Stimulated activated CD4-positive, alpha-beta T cell treated with anti-CD3 and anti-CD28 coated beads, Interleukin-15, amount 100 ng/mL, for 48 hours (primary cell): ENCODE results near the gene FAU.
"Not testable (repeated sequence)": the region's sequence is repeated elsewhere in the genome, so short reads cannot be mapped to it uniquely, and the experiment has no call there.

Experiments used
- DNase-seq, 2 donors: peaks; one replicate each; pipeline ENCODE4 v3.0.0-alpha.2; 2020; ENCODE audit warnings: low read depth in 2 of 2

Gene FAU

DNA sequence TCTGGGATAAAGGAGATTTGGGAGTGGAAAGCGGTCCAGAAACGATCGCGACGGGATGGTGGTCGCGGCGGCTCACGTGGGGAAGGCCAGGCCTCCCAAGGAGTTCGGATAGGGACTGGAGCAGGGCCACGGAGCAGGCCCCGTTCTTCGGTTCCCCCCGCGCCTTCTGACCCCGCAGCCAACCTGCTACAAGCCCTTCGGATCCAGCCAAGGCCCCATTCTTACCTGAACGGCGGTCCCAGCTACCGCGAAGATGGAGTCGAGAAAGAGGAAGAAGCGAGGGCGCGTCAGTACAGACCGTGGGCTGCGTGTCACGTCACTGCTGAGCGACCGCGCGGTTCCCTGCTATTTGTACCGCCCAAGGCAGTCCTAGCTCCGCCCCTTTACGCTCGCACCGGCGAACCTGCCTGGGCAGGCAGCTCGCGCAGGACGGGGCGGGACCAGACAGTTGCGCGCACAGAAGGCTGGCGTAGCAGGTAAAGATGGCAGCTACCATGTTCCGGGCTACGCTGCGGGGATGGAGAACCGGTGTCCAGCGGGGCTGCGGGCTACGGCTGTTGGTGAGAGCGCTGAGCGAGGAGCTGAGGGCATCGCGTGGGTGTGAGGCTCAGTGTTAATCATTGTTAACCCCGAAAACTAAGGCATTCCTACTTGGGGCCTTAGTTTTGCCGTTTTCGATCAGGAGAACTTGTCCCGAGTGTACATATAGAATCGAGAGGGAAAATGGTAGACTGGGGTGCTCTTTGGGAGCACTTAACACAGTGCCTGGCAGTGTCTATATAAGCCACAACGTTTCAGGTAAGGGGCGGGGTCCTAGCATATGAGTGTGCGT lies at the start of gene FAU, which contains the start of gene MRPL49:
TSS of gene FAU (minus strand) at position 270 of the 832 bp plus-strand sequence. CDS start 321 bp downstream, outside the sequence.
TSS of gene MRPL49 (plus strand) at position 457 of the 832 bp plus-strand sequence. CDS start at position 483, 26 bp downstream.
- peak; percentile 98 to 99 for DNase-seq

DNA sequence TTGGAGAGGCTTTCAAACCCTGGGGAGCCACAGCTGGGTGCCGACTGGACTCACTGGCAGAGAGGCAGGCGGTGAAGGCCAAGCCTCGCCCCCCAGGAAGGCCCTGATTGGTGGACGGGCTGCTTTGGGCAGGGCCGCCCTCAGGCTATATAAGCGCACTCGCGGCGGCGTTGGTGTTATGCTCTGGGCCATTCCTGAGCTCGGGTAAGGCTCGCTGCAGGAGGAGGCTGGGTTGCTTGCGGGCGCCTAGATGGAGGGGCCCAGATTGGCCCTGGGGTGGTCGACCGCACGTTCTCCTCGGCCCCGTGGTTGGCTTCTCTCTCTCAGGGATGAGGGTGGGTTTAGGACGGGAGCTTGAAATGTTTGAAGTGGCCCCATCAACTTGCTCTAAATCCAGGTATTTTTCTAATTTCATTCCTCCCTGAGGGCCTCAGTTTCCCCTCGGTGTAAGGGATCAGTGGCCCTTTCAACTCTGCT lies 48.2 kb upstream of the FAU start, which contains the start of gene SPDYC:
TSS of gene SPDYC (plus strand) at position 176 of the 477 bp plus-strand sequence. CDS start 1,125 bp downstream, outside the sequence.
- DNase-seq: no peak

- DNase-seq: no peak
These were observed 47.3 kb upstream of the FAU start for GRCh38 chr11:65169164-65169641.

DNA sequence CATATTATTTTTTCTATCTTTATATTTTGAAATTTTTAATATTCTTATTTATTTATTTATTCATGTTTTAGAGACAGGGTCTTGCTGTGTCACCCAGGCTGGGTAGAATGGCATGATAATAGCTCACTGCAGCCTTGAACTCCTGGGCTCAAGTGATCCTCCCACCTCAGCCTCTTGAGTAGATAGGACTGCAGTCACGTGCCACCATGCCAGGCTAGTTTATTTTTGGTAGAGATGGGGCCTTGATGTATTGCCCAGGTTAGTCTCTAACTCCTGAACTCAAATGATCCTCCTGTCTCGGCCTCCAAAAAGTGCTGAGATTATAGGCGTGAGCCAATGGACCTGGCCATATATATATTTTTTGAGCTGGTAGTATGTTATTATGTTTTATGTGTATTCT lies 45.7 kb upstream of the FAU start:
- no peak for DNase-seq

DNA sequence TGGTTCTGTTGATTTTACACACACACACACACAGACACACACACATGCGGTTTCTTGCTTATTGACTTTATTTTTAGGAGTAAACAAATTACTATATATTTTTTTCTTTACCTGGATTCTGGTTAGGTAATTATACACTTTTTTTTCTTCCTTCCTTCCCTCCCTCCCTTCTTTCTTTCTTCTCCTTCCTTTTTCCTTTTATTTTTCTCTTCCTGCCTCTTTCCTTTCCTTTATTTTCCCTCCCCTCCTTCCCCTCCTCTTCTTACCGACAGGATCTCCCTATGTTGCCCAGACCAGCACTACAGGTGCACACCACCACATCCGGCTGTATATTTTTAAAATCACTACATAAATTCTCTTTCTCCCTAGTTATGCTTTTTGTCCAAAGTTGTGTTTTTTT lies 45.0 kb upstream of the FAU start:
- no peak for DNase-seq

- DNase-seq: no peak
These were observed 43.7 kb upstream of the FAU start for GRCh38 chr11:65165410-65166317.

GRCh38 chr11:65163684-65164083 lies 41.8 kb upstream of the FAU start:
- DNase-seq: no peak

GRCh38 chr11:65160643-65161042 lies 38.7 kb upstream of the FAU start:
- no peak for DNase-seq

DNA sequence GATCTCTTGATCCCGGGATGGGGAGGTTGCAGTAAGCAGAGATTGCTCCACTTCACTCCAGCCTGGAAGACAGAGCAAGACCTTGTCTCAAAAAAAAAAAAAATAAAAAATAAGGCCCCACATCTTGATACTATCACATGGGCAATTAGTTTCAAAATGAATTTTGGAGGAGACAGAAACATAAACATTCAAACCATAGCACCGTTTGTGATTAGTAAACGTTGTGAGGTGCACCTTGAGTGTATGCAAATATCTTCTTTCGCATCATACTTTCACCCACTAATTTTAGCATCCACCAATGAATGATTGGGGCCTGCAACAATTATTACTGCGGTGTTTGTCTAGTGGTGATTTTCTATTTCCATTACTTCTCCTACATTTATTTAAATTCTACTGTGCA lies 37.1 kb upstream of the FAU start:
- no peak for DNase-seq

- DNase-seq: no peak
These were observed 35.4 kb upstream of the FAU start for GRCh38 chr11:65157336-65157735.

GRCh38 chr11:65156926-65157325 lies 35.0 kb upstream of the FAU start:
- DNase-seq: no peak

DNA sequence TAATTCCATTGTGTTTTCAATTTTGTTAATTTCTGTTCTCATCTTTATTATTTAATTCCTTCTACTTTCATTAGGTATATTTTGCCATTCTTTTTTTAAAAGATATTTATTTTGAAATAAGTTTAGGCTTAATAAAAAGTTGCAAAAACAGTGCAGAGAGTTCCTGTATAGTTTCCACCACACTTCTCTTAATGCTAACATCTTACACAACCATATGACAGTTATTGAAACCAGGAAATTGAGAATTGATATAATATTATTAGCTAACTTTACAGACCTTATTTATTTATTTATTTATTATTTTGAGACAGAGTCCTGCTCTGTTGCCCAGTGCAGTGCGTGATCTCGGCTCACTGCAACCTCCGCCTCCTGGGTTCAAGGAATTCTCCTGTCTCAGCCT lies 34.3 kb upstream of the FAU start:
- DNase-seq: no peak

GRCh38 chr11:65152122-65152521 lies 30.2 kb upstream of the FAU start:
- DNase-seq: no peak

DNA sequence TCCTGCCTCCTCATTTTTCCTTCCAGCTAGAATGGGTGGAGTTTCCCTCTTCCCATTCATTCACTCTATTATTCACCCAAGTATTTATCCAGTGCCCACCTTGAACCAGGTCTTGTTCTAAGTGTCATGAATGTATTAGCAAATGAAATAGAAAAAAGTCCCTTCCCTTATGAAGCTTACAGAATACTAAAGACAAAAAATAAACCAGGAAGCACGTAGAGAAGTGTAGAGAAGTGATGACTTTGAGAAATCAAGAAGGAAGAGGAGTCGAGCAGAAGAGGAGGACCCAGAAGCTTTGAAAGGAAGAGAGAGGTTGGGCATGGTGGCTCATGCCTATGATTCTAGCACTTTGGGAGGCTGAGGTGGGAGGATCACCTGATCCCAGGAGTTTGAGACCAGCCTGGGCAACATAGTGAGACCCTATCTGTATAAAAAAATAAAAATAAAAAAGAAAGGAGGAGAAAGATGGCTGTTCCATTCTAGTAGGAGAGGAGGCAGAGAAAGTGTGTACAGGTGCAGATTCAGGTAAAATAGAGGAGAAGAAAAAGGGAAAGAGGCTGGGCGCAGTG lies 29.5 kb upstream of the FAU start:
- DNase-seq: no peak

DNA sequence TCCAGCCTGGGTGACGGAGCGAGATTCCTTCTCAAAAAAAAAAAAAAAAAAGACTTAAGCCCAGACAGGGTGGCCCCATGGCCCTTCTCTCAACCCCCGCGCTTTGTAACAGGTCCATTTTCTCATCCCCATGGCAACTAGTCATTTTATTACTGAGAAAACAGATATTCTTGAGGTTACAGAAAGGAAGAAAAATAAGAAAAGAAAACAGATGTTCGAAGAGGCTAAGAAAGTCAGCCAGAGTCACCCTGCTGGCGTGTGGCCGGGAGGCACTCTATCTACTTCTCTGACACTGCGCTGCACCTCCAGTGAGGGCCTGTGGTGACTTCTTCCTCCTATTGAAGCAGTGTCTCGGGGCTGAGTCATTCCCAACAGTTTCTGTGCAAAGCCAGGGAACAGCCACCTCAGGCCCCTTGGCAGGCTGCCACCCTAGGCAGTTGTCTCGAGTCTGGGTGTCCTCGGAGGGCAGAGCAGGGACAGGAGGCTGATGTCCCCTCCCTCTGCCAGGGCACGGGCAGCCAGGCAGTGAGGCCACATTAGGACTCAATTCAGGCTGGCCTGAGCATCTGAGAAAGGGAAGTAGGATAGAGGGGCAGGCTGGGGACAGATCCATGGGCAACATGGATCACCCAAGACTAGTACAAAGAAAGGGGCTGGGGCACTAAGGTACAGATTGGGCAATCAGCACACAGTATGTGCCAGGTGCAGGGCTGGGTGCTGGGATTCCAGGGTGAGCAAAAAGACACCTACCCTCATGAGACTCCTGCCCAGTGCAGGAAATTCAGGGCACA lies 28.8 kb upstream of the FAU start:
- DNase-seq: peak; percentile 25 to 33

DNA sequence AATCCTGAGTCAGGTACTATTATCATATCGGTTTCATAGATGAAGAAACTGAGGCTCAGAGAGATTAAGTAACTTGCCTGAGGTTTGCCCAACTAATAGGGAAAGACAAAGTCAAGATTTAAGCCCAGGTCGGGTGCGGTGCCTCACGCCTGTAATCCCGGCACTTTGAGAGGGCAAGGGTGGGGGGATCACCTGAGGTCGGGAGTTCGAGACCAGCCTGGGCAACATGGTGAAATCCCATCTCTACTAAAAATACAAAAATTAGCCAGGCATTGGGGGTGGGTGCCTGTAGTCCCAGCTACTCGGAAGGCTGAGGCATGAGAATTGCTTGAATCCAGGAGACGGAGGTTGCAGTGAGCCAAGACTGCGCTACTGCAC lies 28.2 kb upstream of the FAU start:
- not testable (repeated sequence) for DNase-seq

DNA sequence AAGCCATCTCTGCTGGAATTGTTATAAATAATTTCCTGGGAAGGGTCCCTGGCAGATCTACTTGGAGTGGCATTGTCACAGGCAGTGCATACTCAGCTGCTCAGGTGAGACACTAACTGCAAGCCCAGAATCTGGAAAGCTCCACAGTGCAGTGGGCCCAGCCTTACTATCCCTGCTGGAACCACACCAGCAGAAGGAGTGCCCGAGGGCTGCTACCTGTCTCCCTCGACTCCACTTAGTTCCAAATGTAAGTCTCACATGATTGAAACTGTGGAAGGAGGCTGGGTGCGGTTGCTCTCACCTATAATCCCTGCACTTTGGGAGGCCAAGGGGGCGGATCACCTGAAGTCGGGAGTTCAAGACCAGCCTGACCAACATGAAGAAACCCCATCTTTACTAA lies 26.7 kb upstream of the FAU start:
- no peak for DNase-seq

DNA sequence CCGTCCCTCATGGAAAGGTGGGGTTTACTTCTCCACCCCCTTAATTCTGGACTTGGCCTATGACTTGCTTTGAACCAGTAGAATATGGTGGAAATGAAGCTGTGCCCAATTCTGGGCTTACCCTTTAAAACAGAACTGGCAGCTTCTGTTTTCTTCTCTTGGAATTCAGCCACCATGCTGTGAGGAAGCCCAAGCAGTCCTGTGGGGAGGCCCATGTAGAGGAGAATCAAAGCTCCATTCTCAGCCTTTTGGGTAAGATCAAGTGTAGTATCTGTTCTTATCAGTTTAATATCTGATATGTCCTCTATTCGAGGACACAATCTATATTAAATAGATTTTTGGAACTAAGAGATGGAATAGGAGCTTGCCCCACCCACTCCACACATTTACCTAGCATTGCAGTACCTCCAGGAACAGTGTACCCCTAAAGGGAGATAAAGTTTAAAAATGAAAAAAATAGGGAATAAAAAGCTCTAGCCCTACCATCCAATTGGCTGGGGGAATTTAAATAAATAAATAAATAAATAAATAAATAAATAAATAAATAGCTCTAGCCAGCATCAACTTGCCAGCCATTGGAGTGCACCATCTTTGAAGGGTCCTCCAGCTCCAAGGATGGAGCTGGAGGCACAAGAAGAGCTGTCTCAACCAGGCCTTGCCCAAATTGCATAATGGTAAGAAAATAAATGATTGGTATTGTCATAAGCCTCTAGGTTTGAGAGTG lies 25.6 kb upstream of the FAU start:
- no peak for DNase-seq

DNA sequence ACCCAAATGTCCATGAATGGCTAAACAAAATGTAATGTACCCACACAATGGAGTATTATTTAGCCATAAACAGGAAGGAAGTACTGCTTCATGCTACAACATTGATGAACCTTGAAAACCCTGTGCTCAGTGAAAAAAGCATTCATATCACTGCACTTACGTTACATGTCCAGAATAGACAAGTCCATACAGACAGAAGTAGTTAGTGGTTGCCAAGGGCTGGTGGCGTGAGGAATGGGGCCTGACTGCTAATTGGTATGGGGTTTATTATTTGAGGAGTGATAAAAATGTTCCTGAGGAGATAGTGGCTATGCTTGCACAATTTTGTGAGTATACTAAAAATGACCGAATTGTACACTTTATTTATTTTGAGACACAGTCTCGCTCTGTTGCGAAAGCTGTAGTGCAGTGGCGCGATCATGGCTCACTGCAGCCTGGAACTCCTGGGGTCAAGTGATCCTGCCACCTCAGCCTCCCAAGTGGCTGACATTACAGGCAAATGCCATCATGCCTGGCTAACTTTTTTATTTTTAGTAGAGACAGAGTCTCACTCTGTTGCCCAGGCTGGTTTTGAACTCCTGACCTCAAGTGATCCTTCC lies 20.1 kb upstream of the FAU start:
- DNase-seq: no peak

DNA sequence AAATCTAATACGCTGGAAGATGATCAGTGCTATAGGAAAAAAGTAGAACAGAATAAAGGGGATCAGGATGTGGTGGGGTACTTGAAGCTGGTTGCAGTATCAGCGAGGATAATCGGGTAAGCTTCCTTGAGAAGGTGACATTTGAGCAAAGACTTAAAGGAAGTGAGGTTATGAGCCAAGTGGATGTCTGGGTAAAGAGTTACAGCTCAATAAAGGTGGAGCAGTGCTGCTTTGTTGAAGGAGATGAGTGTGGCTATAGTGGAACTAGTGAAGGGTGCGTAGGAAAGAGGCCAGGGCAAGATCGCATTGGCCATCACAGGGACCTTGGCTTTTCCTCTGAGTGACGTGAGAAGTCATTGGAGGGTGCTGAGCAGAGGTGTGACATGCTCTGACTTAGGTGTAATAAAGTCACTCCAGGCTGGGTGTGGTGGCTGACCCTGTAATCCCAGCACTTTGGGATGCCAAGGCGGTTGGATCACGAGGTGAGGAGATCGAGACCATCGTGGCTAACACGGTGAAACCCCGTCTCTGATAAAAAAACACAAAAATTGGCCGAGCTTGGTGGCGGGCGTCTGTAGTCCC lies 14.7 kb upstream of the FAU start:
- no peak for DNase-seq
